Stimulated activated CD8-positive, alpha-beta memory T cell treated with anti-CD3 and anti-CD28 coated beads, Interleukin-7, amount 100 ng/mL, for 4 hours (primary cell): ENCODE data around the gene SLC26A5.
"Not testable (repeated sequence)": the region's sequence is repeated elsewhere in the genome, so short reads cannot be mapped to it uniquely, and the experiment has no call there.

ENCODE experiments used
- DNase-seq, 2 donors: peaks; one replicate each; pipeline ENCODE4 v3.0.0-alpha.2; 2020; ENCODE audit warnings: low read depth in 2 of 2

SLC26A5 gene

GRCh38 chr7:103405789-103406613, 40.0 kb downstream of the SLC26A5 start:
- DNase-seq = not testable (repeated sequence)

- DNase-seq = not testable (repeated sequence)
These were observed 46.3 kb downstream of the SLC26A5 start for GRCh38 chr7:103399687-103400086.

GRCh38 chr7:103398483-103399127, 47.4 kb downstream of the SLC26A5 start:
- DNase-seq = no peak

- DNase-seq = no peak
These were observed 49.5 kb downstream of the SLC26A5 start for GRCh38 chr7:103396471-103396870.

GRCh38 chr7:103395071-103395470, 50.9 kb downstream of the SLC26A5 start:
- no peak for DNase-seq

- DNase-seq = no peak
These were observed 51.4 kb downstream of the SLC26A5 start for GRCh38 chr7:103394566-103394965.

- DNase-seq = no peak
These were observed 54.0 kb downstream of the SLC26A5 start for GRCh38 chr7:103391976-103392375.

- no peak for DNase-seq
These were observed 54.9 kb downstream of the SLC26A5 start for GRCh38 chr7:103391150-103391549.

GRCh38 chr7:103389263-103389662, 56.7 kb downstream of the SLC26A5 start:
- no peak for DNase-seq

GRCh38 chr7:103388469-103389140, 57.4 kb downstream of the SLC26A5 start:
- no peak for DNase-seq

GRCh38 chr7:103387242-103387641, 58.8 kb downstream of the SLC26A5 start:
- DNase-seq = no peak

GRCh38 chr7:103382032-103382402, 64.0 kb downstream of the SLC26A5 start:
- no peak for DNase-seq

GRCh38 chr7:103381280-103382031, 64.6 kb downstream of the SLC26A5 start:
- DNase-seq = no peak

- no peak for DNase-seq
These were observed 65.4 kb downstream of the SLC26A5 start for GRCh38 chr7:103380395-103381191.

GRCh38 chr7:103379270-103379975, 66.6 kb downstream of the SLC26A5 start:
- no peak for DNase-seq

GRCh38 chr7:103373866-103374643, 72.0 kb downstream of the SLC26A5 start:
- DNase-seq = no peak

GRCh38 chr7:103369432-103369831, 76.6 kb downstream of the SLC26A5 start:
- DNase-seq = no peak

GRCh38 chr7:103349805-103350204, 96.2 kb downstream of the SLC26A5 start:
- DNase-seq = no peak

GRCh38 chr7:103348959-103349358, 97.0 kb downstream of the SLC26A5 start:
- no peak for DNase-seq

- no peak for DNase-seq
These were observed 97.6 kb downstream of the SLC26A5 start for GRCh38 chr7:103348452-103348851.
